BJ (cell line): ENCODE measurements around the gene TNNI2. TPM values are rescaled to one million over a fixed set of nuclear protein-coding genes. Genes with fewer than 3 reads are reported as not detected.

ENCODE experiments used
- CTCF ChIA-PET: fragments of 350-600 bp; formaldehyde crosslinking; extraction: SDS; loops from one replicate; lab custom pipeline; 2021; ENCODE audit warnings: antibody characterized with exemption, inconsistent platforms; lab: Yijun Ruan, JAX
- POLR2A ChIA-PET: fragments of 300-600 bp; sonication (Branson Sonifier 250); formaldehyde crosslinking; extraction: SDS; loops from one replicate; lab custom pipeline; 2021; ENCODE audit warnings: antibody characterized with exemption; lab: Charles Lee
- DNase-seq: peaks from one replicate; pipeline ENCODE4 v3.0.0-alpha.2; 2011; ENCODE audit warnings: low read depth
- H3K27me3 ChIP-seq: 2 replicates; pipeline ENCODE4 v1.6.0; 2011; ENCODE audit warnings: low read length; ENCODE audit not compliant: control insufficient read depth, insufficient read depth
- H3K36me3 ChIP-seq: 2 replicates; pipeline ENCODE4 v1.5.1; 2011; ENCODE audit warnings: low read length; ENCODE audit not compliant: control insufficient read depth, insufficient read depth
- H3K4me3 ChIP-seq: 2 replicates; pipeline ENCODE4 v1.5.1; 2011; ENCODE audit warnings: low read depth, mild to moderate bottlenecking, control low read depth, low read length
- CTCF ChIP-seq: IDR thresholded peaks from 2 replicates; pipeline ENCODE4 v1.5.1; 2011; ENCODE audit warnings: low read depth, mild to moderate bottlenecking, control low read depth, inconsistent platforms, low read length, moderate library complexity; ENCODE audit not compliant: insufficient read depth
- polyA plus RNA-seq: library from polyadenylated mRNA; depleted of rRNA; stranded (reverse); fragments of >200 nt; gene quantifications from 2 replicates; pipeline ENCODE4 v1.2.3, GENCODE V29; 2011

TNNI2 gene
- polyA plus RNA-seq, 1 experiment = not detected

- POLR2A ChIA-PET = no interaction called here
- no peak for DNase-seq
- H3K4me3 ChIP-seq = no peak overlapping the region
- H3K36me3 ChIP-seq = no peaks in the 10 kb centered on the region
- H3K27me3 ChIP-seq = no peaks in the 10 kb centered on the region; the same call in none of the 2 replicates
- no peak for TF ChIP-seq CTCF
- CTCF ChIA-PET = interaction anchor here (0.9 to 7.8 kb wide), 6 partner anchors 8 to 200 kb away, joined by 3 to 62 read pairs (median 4); partner anchors contain the start of gene SYT8
These were observed 13.6 kb downstream of the TNNI2 start for GRCh38 chr11:1852271-1852876.

- Histone ChIP-seq H3K4me3 (no peak within 1 kb of the TSS), H3K36me3 (no peaks in the 10 kb centered on the region), H3K27me3 (no peaks in the 10 kb centered on the region; the same call in none of the 2 replicates)
- no peak for TF ChIP-seq CTCF
- DNase-seq = no peak
- ChIA-PET CTCF (interaction anchor here (0.9 to 7.8 kb wide), 6 partner anchors 9 to 200 kb away, joined by 3 to 62 read pairs (median 4); partner anchors contain the start of gene SYT8), POLR2A (no interaction called here)
These were observed 14.1 kb downstream of the TNNI2 start, which contains the start of gene LSP1 for GRCh38 chr11:1852877-1853276. LSP1 (plus strand) TSS chr11:1853084; CDS start chr11:1853145, 61 bp downstream.

GRCh38 chr11:1853376-1854131 is 14.8 kb downstream of the TNNI2 start:
- CTCF ChIA-PET = interaction anchor here (0.9 to 2.0 kb wide), 3 partner anchors 23 to 95 kb away, joined by 3 to 6 read pairs (median 4); no protein-coding TSS in a partner anchor
- DNase-seq = no peak
- Histone ChIP-seq H3K4me3 (no peak overlapping the region), H3K36me3 (no peaks in the 10 kb centered on the region), H3K27me3 (no peaks in the 10 kb centered on the region; the same call in 1 of the 2 replicates)
- TF ChIP-seq CTCF = no peak
- POLR2A ChIA-PET = no interaction called here

GRCh38 chr11:1854132-1854948 is 15.6 kb downstream of the TNNI2 start:
- POLR2A ChIA-PET = no interaction called here
- CTCF ChIA-PET = interaction anchor here (1.2 to 2.0 kb wide), 2 partner anchors 22 to 28 kb away, joined by 4 to 6 read pairs; no protein-coding TSS in a partner anchor
- peaks cover 2% of the 10 kb centered on the region; the same call in 1 of the 2 replicates for H3K27me3 ChIP-seq
- H3K4me3 ChIP-seq = no peak overlapping the region
- DNase-seq = no peak
- H3K36me3 ChIP-seq = no peaks in the 10 kb centered on the region
- TF ChIP-seq CTCF = no peak
